K562 (cell line): ENCODE measurements around the gene EEPD1. TPM values are rescaled to one million over a fixed set of nuclear protein-coding genes. Genes with fewer than 3 reads are reported as not detected.

ENCODE experiments used
- BRF1 ChIP-seq: IDR thresholded peaks from 3 replicates; pipeline ENCODE4 v1.6.1; 2011; ENCODE audit warnings: borderline replicate concordance, mild to moderate bottlenecking; ENCODE audit not compliant: insufficient read length; ENCODE audit errors: extremely low read depth
- CEBPB ChIP-seq: fragments of 450-650 bp; IDR thresholded peaks from 2 replicates; pipeline ENCODE4 v1.6.1; 2016; ENCODE audit warnings: missing genetic modification characterization, missing compliant biosample characterization
- HDAC6 ChIP-seq: IDR thresholded peaks from 2 replicates; pipeline ENCODE4 v1.6.1; 2012; ENCODE audit warnings: low read depth, mild to moderate bottlenecking, control low read depth, inconsistent platforms, low read length, moderate library complexity
- NCOA2 ChIP-seq, 2 experiments: fragments of 450-650 bp; IDR thresholded peaks; 2 replicates each; pipeline ENCODE4 v1.6.1; 2018; ENCODE audit warnings: mild to moderate bottlenecking in 2 of 2, moderate library complexity in 1 of 2; ENCODE audit not compliant: partially characterized antibody in 2 of 2
- NR2C2 ChIP-seq, 2 experiments: fragments of 200-800 bp in 1 of 2; sonication (Bioruptor generic) in 1 of 2; sonication (generic) in 1 of 2; formaldehyde crosslinking in 1 of 2; IDR thresholded peaks; 2 replicates each; pipeline versions ENCODE4 v1.6.1 to v1.8.0; 2016 to 2022; ENCODE audit warnings: mild to moderate bottlenecking in 1 of 2, missing compliant biosample characterization in 1 of 2, missing genetic modification characterization in 1 of 2, missing genetic modification reagents in 1 of 2
- NR4A1 ChIP-seq, 2 experiments: fragments of 250-450 bp in 1 of 2; fragments of 450-650 bp in 1 of 2; sonication (Bioruptor Pico) in 1 of 2; IDR thresholded peaks; 2 replicates each; pipeline versions ENCODE4 v1.4.0 to v1.6.1; 2016 to 2020; ENCODE audit warnings: mild to moderate bottlenecking in 2 of 2, missing compliant biosample characterization in 1 of 2, missing genetic modification characterization in 1 of 2, moderate library complexity in 1 of 2
- SMARCB1 ChIP-seq: IDR thresholded peaks from 2 replicates; pipeline ENCODE4 v1.6.1; 2011; ENCODE audit warnings: improper control_type of control experiment, low read depth; ENCODE audit not compliant: insufficient read length
- polyA plus RNA-seq, 8 experiments: library from polyadenylated mRNA; depleted of rRNA in 4 of 8; stranded (reverse) in 5 of 8; unstranded in 3 of 8; fragments of >200 nt; fragmentation: Nextera tagmentation in 2 of 8; fragmentation: Illumina TruSeq in 1 of 8; extraction: Ambion mirVana in 2 of 8; extraction: Trizol in 1 of 8; gene quantifications; 2 replicates each; pipeline versions ENCODE4 v1.2.1 to v1.2.3, GENCODE V29; 2011 to 2014; ENCODE audit warnings: inconsistent platforms in 1 of 8, missing spikeins in 1 of 8
- total RNA-seq, 7 experiments: library from RNA; depleted of rRNA in 6 of 7; stranded (reverse); fragments of >200 nt in 6 of 7; fragmentation: Illumina TruSeq in 2 of 7; extraction: Trizol in 2 of 7; gene quantifications; 2 replicates each; pipeline versions ENCODE4 v1.2.1 to v1.2.3, GENCODE V29; 2011 to 2021; ENCODE audit warnings: low replicate concordance in 1 of 7
- TF ChIP-seq, protein P1 (sequence below): IDR thresholded peaks from 3 replicates; pipeline ENCODE4 v1.6.1; 2011; ENCODE audit warnings: borderline replicate concordance, mild to moderate bottlenecking; ENCODE audit not compliant: insufficient read length, insufficient read depth
- TF ChIP-seq, protein P2 (sequence below): fragments of 450-650 bp; IDR thresholded peaks from 2 replicates; pipeline ENCODE4 v1.6.1; 2018; ENCODE audit not compliant: partially characterized antibody
- TF ChIP-seq, protein P3 (sequence below), 2 experiments: IDR thresholded peaks; 2 replicates each; pipeline ENCODE4 v1.6.1; 2012; ENCODE audit warnings: improper control_type of control experiment in 2 of 2, low read depth in 2 of 2, low read length in 2 of 2, borderline replicate concordance in 1 of 2
- TF ChIP-seq, protein P4 (sequence below): fragments of 450-650 bp; IDR thresholded peaks from 2 replicates; pipeline ENCODE4 v1.6.1; 2016; ENCODE audit warnings: mild to moderate bottlenecking
- TF ChIP-seq, protein P5 (sequence below): fragments of 450-650 bp; IDR thresholded peaks from 2 replicates; pipeline ENCODE4 v1.6.1; 2016

The EEPD1 gene
- total and polyA plus RNA-seq, 9 of the 15 experiments (the other 6 are each of a cell fraction or from before 2014, with no cell fraction given): 0.01 to 1.5 (median 0.74) TPM; not detected in 1

DNA sequence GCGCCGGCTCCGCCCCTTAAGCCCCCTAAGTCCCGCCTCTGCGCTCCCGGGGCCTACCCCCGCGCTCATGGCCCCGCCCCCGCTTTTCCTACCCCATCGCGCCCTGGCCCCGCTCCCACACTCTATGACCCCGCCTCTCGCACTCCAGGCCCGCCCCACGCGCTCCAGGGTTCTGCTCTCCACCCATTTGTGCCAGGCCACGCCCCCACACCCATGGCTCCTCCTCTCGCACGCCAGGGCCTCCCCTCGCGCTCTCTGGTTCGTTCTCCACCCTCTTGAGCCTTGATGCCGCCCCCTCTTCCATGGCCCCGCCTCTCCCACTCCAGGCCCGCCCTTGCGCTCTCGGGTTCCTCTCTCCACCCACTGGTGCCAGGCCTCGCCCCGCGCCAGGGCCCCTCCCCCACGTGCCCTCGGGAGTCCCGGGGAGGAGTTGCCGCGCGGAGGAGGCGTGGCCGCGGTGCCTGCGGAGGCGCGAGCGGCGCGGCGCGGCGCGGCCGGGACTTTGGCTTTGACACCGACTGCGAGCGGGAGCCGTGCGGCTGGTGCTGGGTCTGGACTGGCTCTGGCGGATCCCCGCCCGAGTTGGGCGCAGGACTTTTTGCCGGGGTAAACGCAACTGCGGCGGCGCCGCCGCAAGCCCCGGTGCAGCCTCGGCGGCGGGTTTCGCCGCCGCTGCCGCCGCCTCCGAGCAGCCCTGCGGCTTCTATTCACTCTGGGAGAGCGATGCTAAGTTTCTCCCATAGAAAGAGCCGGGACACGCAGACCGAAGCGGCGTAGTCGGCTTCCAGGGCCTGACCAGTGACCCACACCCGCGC, at the start of gene EEPD1 (continued):
- TF ChIP-seq, protein P1, sequence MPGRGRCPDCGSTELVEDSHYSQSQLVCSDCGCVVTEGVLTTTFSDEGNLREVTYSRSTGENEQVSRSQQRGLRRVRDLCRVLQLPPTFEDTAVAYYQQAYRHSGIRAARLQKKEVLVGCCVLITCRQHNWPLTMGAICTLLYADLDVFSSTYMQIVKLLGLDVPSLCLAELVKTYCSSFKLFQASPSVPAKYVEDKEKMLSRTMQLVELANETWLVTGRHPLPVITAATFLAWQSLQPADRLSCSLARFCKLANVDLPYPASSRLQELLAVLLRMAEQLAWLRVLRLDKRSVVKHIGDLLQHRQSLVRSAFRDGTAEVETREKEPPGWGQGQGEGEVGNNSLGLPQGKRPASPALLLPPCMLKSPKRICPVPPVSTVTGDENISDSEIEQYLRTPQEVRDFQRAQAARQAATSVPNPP: no peak
- TF ChIP-seq NR4A1 (CRISPR knock-in tag; IDR thresholded peaks at IDR 0.05): no peak
- TF ChIP-seq NR4A1 (tag; IDR thresholded peaks at IDR 0.05): no peak
- TF ChIP-seq, protein P2, sequence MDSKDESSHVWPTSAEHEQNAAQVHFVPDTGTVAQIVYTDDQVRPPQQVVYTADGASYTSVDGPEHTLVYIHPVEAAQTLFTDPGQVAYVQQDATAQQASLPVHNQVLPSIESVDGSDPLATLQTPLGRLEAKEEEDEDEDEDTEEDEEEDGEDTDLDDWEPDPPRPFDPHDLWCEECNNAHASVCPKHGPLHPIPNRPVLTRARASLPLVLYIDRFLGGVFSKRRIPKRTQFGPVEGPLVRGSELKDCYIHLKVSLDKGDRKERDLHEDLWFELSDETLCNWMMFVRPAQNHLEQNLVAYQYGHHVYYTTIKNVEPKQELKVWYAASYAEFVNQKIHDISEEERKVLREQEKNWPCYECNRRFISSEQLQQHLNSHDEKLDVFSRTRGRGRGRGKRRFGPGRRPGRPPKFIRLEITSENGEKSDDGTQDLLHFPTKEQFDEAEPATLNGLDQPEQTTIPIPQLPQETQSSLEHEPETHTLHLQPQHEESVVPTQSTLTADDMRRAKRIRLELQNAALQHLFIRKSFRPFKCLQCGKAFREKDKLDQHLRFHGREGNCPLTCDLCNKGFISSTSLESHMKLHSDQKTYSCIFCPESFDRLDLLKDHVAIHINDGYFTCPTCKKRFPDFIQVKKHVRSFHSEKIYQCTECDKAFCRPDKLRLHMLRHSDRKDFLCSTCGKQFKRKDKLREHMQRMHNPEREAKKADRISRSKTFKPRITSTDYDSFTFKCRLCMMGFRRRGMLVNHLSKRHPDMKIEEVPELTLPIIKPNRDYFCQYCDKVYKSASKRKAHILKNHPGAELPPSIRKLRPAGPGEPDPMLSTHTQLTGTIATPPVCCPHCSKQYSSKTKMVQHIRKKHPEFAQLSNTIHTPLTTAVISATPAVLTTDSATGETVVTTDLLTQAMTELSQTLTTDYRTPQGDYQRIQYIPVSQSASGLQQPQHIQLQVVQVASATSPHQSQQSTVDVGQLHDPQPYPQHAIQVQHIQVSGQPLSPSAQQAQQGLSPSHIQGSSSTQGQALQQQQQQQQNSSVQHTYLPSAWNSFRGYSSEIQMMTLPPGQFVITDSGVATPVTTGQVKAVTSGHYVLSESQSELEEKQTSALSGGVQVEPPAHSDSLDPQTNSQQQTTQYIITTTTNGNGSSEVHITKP: no peak
- TF ChIP-seq, protein P3, sequence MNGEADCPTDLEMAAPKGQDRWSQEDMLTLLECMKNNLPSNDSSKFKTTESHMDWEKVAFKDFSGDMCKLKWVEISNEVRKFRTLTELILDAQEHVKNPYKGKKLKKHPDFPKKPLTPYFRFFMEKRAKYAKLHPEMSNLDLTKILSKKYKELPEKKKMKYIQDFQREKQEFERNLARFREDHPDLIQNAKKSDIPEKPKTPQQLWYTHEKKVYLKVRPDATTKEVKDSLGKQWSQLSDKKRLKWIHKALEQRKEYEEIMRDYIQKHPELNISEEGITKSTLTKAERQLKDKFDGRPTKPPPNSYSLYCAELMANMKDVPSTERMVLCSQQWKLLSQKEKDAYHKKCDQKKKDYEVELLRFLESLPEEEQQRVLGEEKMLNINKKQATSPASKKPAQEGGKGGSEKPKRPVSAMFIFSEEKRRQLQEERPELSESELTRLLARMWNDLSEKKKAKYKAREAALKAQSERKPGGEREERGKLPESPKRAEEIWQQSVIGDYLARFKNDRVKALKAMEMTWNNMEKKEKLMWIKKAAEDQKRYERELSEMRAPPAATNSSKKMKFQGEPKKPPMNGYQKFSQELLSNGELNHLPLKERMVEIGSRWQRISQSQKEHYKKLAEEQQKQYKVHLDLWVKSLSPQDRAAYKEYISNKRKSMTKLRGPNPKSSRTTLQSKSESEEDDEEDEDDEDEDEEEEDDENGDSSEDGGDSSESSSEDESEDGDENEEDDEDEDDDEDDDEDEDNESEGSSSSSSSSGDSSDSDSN (IDR thresholded peaks at IDR 0.05; ENCODE audit: borderline replicate concordance in 1 of 2, low read depth in 2 of 2, low read length in 2 of 2): peak in 1 of 2 experiments; percentile 18; a peak in 1 of 4 replicates
- TF ChIP-seq, protein P4, sequence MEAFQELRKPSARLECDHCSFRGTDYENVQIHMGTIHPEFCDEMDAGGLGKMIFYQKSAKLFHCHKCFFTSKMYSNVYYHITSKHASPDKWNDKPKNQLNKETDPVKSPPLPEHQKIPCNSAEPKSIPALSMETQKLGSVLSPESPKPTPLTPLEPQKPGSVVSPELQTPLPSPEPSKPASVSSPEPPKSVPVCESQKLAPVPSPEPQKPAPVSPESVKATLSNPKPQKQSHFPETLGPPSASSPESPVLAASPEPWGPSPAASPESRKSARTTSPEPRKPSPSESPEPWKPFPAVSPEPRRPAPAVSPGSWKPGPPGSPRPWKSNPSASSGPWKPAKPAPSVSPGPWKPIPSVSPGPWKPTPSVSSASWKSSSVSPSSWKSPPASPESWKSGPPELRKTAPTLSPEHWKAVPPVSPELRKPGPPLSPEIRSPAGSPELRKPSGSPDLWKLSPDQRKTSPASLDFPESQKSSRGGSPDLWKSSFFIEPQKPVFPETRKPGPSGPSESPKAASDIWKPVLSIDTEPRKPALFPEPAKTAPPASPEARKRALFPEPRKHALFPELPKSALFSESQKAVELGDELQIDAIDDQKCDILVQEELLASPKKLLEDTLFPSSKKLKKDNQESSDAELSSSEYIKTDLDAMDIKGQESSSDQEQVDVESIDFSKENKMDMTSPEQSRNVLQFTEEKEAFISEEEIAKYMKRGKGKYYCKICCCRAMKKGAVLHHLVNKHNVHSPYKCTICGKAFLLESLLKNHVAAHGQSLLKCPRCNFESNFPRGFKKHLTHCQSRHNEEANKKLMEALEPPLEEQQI: no peak
- TF ChIP-seq NCOA2 (IDR thresholded peaks at IDR 0.05; ENCODE audit: partially characterized antibody in 2 of 2): no peak
- no peak for TF ChIP-seq CEBPB (tag)
- no peak for TF ChIP-seq BRF1
- no peak for TF ChIP-seq HDAC6
- TF ChIP-seq, protein P5, sequence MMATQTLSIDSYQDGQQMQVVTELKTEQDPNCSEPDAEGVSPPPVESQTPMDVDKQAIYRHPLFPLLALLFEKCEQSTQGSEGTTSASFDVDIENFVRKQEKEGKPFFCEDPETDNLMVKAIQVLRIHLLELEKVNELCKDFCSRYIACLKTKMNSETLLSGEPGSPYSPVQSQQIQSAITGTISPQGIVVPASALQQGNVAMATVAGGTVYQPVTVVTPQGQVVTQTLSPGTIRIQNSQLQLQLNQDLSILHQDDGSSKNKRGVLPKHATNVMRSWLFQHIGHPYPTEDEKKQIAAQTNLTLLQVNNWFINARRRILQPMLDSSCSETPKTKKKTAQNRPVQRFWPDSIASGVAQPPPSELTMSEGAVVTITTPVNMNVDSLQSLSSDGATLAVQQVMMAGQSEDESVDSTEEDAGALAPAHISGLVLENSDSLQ: peak; percentile 17; the same call in 1 of the 2 replicates
- TF ChIP-seq SMARCB1: no peak
- TF ChIP-seq NR2C2 (CRISPR knock-in tag; IDR thresholded peaks at IDR 0.05): no peak
- TF ChIP-seq NR2C2 (tag; IDR thresholded peaks at IDR 0.05): no peak; the same call in 1 of the 2 replicates
